ENCODE measurements around the gene TIGD2.

TIGD2 gene

DNA sequence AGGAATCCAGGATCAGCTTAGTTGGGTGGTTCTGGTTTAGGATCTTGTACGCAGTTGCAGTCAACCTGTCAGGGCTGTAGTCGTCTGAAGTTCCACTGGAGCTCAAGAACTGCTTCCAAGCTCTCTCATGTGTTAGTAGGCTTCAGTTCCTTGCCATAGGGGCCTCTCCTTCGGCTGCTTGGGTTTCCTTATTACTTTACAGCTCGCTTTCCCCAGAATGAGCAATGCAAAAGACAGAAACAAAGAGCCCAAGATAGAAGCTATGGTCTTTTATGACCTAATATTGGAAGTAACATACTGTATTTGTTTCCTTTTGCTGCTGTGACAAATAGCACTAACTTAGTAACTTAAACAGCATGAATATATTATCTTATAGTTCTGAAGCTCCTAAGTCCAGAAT, 51.7 kb downstream of the TIGD2 start:
- no peak for TF ChIP-seq ZNF274 (IDR thresholded peaks at IDR 0.05; ENCODE audit: low read depth, low read length)
- no peak overlapping the region for H3K4me3 ChIP-seq (ENCODE audit: low read length)

DNA sequence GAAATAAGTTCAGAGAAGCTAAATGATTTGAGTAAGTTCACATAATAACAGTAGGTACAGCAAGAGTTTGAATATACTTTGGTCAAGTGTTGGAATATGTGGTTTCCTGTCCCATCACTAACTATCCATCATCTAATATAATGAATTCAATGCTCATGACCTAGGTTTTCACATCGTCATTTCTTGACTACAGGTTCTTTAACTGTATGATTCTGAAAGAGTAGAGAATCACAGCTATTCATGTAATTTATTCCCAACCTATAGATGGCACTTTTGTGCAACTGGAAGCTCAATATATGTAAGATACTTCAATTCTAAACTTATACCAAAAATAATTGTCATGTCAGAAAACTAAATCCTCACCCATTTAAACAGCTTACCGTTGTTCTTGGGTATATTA, 53.1 kb downstream of the TIGD2 start:
- H3K4me3 ChIP-seq (ENCODE audit: low read length) = no peak overlapping the region

More for the DNA sequence above, 53.1 kb downstream of the TIGD2 start:
- no peak for TF ChIP-seq ZNF274 (IDR thresholded peaks at IDR 0.05; ENCODE audit: low read depth, low read length)

Measured in GM08714 (cell line).